Dendritic cell treated with granulocyte-macrophage colony-stimulating factor and Interleukin-4, amounts not matched to agents 40 ng/mL and 50 ng/mL, for 4 days (primary cell): ENCODE data around the gene HPX.

ENCODE experiments used
- H3K27ac Mint-ChIP-seq: one replicate; pipeline ENCODE4 v1.8.0; 2022; ENCODE audit warnings: mild to moderate bottlenecking, mixed read lengths
- H3K27me3 Mint-ChIP-seq: one replicate; pipeline ENCODE4 v1.8.0; 2022; ENCODE audit warnings: mild to moderate bottlenecking, mixed read lengths
- H3K36me3 Mint-ChIP-seq: one replicate; pipeline ENCODE4 v1.8.0; 2022; ENCODE audit warnings: low read depth, mixed read lengths
- H3K4me1 Mint-ChIP-seq: one replicate; pipeline ENCODE4 v1.8.0; 2022; ENCODE audit warnings: low read depth, mixed read lengths
- H3K4me3 Mint-ChIP-seq: one replicate; pipeline ENCODE4 v1.8.0; 2022; ENCODE audit warnings: mild to moderate bottlenecking, moderate library complexity, mixed read lengths
- H3K9me3 Mint-ChIP-seq: one replicate; pipeline ENCODE4 v1.8.0; 2022; ENCODE audit warnings: mixed read lengths
- intact Hi-C: fragments of 100-400 bp; cut with micrococcal nuclease; formaldehyde crosslinking; loops from one replicate; pipeline ENCODE4 v1.15.0; 2022

Gene HPX

DNA sequence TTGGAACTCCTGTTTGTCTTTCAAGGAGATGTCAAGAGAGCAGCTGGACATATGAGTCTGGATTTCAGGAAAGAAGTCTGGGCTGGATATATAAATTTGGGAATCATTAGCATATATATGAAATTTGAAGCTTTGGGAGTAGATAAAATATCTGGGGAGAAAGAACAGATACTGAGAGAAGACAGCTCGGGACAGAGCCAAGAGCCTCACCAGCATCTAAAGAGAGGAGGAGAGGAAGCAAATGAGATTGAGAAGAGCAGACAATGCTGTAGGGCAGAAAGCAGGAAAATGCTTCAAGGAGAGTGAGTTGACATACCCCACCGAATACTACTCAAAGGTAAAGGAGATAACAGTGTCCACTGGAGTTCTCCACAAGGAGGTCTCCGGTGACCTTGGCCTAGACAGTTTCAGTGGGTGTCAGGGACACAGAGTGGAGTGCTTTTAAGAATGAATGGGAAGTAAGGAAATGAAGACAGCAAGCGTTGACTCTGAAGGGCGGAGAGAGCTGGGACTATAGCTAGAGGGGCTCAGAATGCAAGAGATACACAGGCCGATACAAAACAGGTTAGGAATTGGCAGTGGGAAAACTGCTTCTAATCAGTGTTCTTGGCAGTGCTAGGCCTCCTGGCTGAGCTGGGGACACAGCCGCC, 22.8 kb downstream of the HPX start:
- Mint-ChIP-seq H3K27me3 (peaks cover 34% of the 10 kb centered on the region), H3K4me3 (no peak overlapping the region), H3K27ac (no peak overlapping the region), H3K9me3 (no peaks in the 10 kb centered on the region), H3K4me1 (peaks cover 5% of the 10 kb centered on the region), H3K36me3 (no peaks in the 10 kb centered on the region)
- intact Hi-C loops = no loop called here

DNA sequence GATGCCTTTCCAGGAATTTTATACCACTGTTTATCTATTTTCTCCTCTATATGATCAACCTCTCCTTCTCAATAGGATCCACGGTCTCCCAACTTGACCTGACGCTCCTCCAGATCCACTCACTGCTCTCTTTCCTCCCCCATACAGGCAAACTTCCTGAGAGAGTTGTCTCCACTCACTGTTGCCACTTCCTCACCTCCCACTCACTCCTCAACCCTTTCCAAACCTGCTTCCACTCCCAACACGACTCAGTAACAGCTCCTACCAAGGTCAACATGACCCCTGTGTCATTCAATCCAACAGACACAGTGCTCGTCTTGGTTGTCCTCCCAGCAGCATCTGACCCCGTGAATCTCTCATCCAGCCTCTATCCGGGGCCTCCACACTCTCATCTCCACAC, 25.0 kb downstream of the HPX start:
- intact Hi-C loops = loop anchor here (2.0 kb wide), 1 partner anchor 25 kb away; the partner anchor contains the start of gene SMPD1
- no peaks in the 10 kb centered on the region for H3K9me3 Mint-ChIP-seq
- H3K4me3 Mint-ChIP-seq = no peak overlapping the region
- no peaks in the 10 kb centered on the region for H3K36me3 Mint-ChIP-seq
- peaks cover 5% of the 10 kb centered on the region for H3K4me1 Mint-ChIP-seq
- H3K27ac Mint-ChIP-seq = no peak overlapping the region
- peaks cover 15% of the 10 kb centered on the region for H3K27me3 Mint-ChIP-seq

DNA sequence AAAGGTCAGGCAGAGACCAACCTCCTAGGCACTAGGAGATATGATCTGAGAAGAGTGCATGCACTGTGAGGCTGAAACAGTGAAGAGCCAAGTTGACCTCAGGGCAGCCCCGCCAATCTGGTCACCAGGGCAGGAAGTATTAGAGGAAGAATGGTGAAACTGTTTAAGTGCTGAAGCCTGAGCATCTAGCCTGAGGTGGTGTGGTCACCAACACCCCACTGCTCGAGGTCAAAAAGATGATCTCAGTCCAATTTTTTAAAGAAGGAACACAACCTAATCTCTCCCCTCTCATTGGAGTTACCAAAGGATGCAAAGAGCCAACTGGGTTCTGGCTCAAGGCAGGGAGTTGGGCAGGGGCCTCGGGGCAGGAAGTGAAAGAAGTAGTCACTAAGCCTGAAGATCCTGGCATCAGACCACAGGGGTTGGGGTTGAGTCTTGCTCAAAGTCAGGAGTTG, 25.9 kb downstream of the HPX start:
- Mint-ChIP-seq H3K36me3 (no peaks in the 10 kb centered on the region), H3K4me1 (peaks cover 5% of the 10 kb centered on the region), H3K4me3 (no peak overlapping the region), H3K9me3 (no peaks in the 10 kb centered on the region), H3K27ac (no peak overlapping the region), H3K27me3 (peaks cover 8% of the 10 kb centered on the region)
- intact Hi-C loops = loop anchor here (2.0 kb wide), 1 partner anchor 24 kb away; the partner anchor contains the start of gene SMPD1

DNA sequence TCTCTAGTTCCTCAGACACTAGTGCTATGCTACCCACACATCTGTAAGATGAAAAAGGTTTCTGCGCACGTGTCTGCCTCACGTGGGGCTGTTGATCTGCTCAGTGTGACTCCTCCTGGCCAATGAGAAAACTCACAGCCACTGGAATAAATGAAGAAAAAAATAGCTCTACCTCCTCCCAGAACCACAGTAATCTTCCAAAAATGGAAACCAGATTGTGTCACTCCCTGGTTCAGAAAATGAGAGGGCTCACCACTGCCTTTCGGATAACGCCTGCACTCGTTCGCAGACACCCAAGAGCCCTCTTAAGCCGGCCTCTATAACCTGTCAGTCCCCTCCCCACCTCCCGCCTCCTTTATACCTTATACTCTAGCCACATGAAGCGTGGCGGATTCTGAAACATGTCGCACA, 27.0 kb downstream of the HPX start:
- intact Hi-C loops = loop anchor here (2.0 kb wide), 1 partner anchor 23 kb away; the partner anchor contains the start of gene SMPD1
- H3K36me3 Mint-ChIP-seq = no peaks in the 10 kb centered on the region

DNA sequence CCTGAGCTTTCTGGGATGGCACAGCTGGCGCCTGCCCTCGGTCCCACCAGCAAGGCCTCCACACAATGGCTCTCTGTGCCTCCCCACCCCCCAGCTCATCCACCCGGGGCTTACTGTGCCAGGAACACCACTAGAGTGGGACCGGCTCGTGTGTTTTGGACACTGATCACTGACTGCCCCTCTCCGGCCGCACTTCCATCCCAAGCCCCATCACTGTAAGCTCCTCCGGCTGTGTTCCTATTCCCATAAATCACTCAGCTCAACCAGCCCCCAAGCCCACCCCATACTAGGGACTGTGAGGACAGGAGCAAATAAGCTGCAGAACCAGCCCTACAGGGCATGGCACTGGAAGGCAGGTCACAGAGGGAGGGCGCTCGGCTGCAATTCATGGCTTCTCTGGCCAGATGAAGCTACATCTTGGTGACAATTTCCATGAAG, 29.2 kb downstream of the HPX start:
- Mint-ChIP-seq H3K4me1 (no peaks in the 10 kb centered on the region), H3K36me3 (no peaks in the 10 kb centered on the region), H3K27ac (no peak overlapping the region), H3K4me3 (no peak overlapping the region), H3K27me3 (peaks cover 3% of the 10 kb centered on the region), H3K9me3 (no peaks in the 10 kb centered on the region)
- intact Hi-C loops = no loop called here

More for the DNA sequence above, 27.0 kb downstream of the HPX start:
- Mint-ChIP-seq H3K4me1 (no peaks in the 10 kb centered on the region), H3K27ac (no peak overlapping the region), H3K4me3 (no peak overlapping the region), H3K27me3 (peaks cover 3% of the 10 kb centered on the region), H3K9me3 (no peaks in the 10 kb centered on the region)

DNA sequence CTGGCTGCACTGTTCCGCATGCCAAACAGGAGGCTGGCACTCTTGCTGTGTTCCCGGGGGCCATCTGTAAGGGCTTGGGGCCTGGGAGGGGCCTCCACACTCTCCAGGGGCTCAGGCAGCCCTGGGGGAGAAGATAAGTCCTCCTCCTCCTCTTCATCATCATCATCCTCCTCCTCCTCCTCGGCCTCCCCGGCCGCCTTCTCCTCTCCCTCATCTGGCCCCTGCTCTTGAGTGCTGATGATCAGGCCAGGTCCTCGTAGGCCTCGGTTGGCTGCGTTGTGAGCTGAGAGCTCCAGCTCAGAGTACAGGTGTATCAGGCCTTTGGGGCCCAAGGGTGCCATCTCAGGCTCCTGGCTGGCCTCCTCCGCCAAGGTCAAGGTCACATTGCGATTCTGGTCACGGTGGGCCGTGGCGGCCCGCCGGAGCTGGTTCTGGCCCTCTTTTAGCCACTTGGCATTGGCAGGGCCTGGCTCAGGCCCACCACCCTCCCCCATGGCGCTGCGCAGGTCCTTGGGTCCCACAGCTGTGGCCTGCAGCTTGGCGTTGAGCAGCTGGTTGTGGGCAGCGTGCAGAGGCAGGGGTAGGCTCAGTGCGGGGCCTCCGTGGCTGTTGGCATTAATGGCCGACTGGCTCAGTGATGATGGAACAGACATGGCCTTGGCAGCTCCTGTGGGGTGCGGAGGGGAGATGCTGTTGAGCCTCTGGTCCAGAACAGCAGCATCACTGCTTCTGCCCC, 29.9 kb downstream of the HPX start:
- no peaks in the 10 kb centered on the region for H3K36me3 Mint-ChIP-seq
- no peak overlapping the region for H3K4me3 Mint-ChIP-seq
- intact Hi-C loops = no loop called here
- no peaks in the 10 kb centered on the region for H3K4me1 Mint-ChIP-seq
- H3K9me3 Mint-ChIP-seq = no peaks in the 10 kb centered on the region
- H3K27ac Mint-ChIP-seq = no peak overlapping the region
- H3K27me3 Mint-ChIP-seq = peaks cover 3% of the 10 kb centered on the region

DNA sequence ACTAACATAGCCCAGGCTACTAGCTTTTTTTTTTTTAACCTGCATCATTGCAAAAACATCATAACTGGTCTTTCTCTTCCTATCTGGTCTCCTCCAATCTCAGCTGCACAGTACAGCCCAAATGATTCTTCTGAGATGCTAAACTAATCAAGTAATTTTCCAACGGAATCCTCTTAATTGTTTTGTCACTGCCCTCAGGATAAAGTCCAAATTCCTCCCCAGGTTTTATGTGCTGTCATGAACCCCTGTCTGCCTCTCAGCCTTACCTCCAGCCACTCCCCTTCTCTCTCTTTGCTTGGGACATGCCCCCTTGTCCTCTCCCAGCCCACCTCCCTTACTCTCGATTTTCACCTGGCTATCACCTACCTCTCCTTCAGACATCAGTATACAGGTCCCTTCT, 34.4 kb downstream of the HPX start:
- H3K9me3 Mint-ChIP-seq = no peaks in the 10 kb centered on the region
- H3K4me1 Mint-ChIP-seq = peaks cover 9% of the 10 kb centered on the region
- intact Hi-C loops = no loop called here
- peaks cover 3% of the 10 kb centered on the region for H3K27me3 Mint-ChIP-seq
- H3K36me3 Mint-ChIP-seq = no peaks in the 10 kb centered on the region
- H3K4me3 Mint-ChIP-seq = no peak overlapping the region
- H3K27ac Mint-ChIP-seq = no peak overlapping the region

DNA sequence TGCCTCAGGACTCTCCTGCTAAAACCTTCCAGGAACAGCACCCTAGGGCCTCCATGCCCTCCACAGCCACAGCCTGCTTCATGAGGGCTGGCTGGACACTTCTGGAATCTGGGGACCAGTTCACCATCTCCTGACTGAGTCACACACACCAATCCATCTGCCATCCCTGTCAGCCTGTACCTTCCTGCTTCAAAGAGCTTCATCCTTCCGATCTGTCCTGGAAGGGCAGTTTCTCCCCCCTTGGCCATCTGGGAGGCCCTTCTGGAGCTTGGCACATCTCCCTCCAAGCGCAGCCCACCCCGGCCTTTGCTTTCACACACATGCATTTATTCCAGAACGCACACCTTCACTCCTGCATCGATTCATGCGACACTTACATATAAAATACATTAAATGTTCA, 34.9 kb downstream of the HPX start:
- Mint-ChIP-seq H3K36me3 (no peaks in the 10 kb centered on the region), H3K4me1 (peaks cover 9% of the 10 kb centered on the region), H3K27me3 (peaks cover 5% of the 10 kb centered on the region), H3K4me3 (no peak overlapping the region), H3K27ac (no peak overlapping the region), H3K9me3 (no peaks in the 10 kb centered on the region)
- intact Hi-C loops = no loop called here

DNA sequence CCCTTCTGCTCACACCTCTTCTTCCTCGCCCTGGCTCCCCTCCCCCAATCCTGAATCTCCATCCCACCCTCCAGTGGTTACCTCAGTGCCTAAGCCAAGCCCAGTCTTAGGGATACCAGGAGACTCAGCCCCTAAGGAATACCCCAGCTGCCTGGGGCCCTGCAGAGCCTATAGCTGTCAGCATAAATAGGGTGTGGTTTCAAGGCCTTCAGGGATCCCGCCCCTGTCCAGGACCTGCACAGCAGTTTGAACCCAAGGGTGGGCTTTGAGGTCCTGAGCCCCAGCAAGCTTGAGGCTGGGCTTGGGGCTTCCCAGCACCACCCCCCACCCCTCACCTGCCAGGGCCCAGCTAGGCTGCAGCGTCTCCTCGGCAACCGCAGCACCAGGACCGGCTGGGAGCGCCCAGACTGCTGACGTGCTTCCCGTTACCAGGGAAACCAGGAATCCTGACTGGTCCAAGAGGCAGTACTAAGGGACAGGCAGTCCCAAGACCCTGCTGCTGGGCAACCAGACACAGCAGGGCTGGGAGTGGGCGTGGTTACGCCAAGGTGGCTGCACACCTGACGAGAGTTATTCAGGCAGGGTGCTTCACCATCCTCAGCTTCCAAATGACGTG, 35.6 kb downstream of the HPX start:
- Mint-ChIP-seq H3K27me3 (peaks cover 5% of the 10 kb centered on the region), H3K36me3 (no peaks in the 10 kb centered on the region), H3K4me3 (no peak overlapping the region), H3K9me3 (no peaks in the 10 kb centered on the region), H3K27ac (no peak overlapping the region), H3K4me1 (peaks cover 9% of the 10 kb centered on the region)
- intact Hi-C loops = no loop called here

DNA sequence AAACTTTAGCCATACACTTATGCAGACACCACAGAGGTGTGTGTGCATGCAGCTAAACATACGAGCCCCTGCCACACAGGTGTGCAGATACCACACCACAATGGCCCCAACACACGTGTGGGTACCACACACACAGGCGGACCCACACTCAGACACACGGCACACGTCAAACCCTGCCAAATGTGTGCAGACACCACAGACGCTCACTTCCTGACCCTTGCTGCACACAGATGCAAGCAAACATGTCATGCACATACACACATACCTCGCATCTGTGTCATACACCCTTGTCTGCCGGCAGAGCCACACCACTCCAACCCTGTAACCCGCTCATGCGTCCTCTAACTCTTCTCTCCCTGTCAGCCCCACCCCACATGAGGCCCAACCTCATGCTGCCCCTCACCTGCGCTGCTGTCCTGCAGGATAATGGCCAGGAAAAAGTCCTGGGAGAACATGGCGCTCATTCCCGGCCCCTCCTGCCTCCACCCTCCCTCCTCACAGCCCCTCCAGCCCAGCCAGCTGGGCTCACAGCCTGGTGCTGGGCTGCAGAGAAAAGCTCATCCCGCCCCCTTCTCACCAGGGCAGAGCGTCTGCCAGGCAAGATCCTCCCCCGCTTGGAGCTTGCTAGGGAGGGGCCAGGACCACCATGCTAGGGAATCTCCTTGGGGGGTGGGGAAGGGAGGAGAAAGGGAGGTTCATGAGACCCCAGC, 36.3 kb downstream of the HPX start:
- Mint-ChIP-seq H3K4me1 (peaks cover 9% of the 10 kb centered on the region), H3K27me3 (peaks cover 5% of the 10 kb centered on the region), H3K27ac (no peak overlapping the region), H3K4me3 (no peak overlapping the region), H3K9me3 (no peaks in the 10 kb centered on the region), H3K36me3 (no peaks in the 10 kb centered on the region)
- intact Hi-C loops = no loop called here

DNA sequence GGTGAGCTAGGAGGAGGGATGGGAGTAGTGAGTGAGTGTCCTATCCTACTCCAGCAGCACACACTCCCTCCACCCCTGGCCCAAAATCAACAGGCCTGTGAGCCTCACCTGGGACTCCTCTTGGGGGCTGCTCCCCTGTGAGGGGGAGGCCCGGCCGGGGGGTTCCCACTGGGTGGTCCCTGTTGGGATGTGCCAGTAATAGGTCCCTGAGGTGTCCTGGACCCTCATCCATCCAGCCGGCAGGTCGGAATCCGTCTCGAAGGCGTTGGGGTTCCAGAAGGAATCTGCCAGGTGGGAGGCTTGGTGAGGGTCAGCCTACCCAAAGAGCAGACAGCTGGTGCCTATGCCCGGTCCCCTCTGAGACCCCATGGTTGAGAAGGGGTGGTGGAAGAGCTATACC, 37.2 kb downstream of the HPX start:
- intact Hi-C loops = no loop called here
- H3K4me3 Mint-ChIP-seq = no peak overlapping the region
- H3K27me3 Mint-ChIP-seq = peaks cover 5% of the 10 kb centered on the region
- H3K4me1 Mint-ChIP-seq = peaks cover 9% of the 10 kb centered on the region
- no peak overlapping the region for H3K27ac Mint-ChIP-seq
- no peaks in the 10 kb centered on the region for H3K36me3 Mint-ChIP-seq
- no peaks in the 10 kb centered on the region for H3K9me3 Mint-ChIP-seq

DNA sequence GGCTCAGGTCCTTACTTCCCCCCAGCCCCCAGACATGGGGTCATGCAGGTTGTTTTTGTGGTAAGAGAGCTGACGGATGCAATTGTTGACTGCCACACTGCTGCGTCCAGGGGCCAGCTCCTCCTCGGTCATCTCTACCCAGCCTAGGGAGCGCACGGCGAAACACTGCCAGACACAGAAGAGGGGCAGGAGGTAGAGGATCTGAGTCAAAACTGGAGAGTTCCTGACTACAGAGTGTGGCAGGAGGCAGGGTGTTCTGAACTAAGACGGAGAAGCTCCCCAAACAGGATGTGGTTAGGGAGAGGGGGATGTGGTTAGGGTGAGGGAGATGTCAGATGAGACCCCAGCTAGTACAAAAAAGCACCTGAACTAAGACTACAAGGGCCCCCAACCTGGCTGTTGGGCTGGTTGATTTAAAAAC, 38.2 kb downstream of the HPX start:
- intact Hi-C loops = no loop called here
- no peak overlapping the region for H3K4me3 Mint-ChIP-seq
- H3K9me3 Mint-ChIP-seq = no peaks in the 10 kb centered on the region
- peaks cover 9% of the 10 kb centered on the region for H3K4me1 Mint-ChIP-seq
- H3K27me3 Mint-ChIP-seq = peaks cover 5% of the 10 kb centered on the region
- H3K36me3 Mint-ChIP-seq = no peaks in the 10 kb centered on the region
- peak overlapping the region; percentile 33 for H3K27ac Mint-ChIP-seq

DNA sequence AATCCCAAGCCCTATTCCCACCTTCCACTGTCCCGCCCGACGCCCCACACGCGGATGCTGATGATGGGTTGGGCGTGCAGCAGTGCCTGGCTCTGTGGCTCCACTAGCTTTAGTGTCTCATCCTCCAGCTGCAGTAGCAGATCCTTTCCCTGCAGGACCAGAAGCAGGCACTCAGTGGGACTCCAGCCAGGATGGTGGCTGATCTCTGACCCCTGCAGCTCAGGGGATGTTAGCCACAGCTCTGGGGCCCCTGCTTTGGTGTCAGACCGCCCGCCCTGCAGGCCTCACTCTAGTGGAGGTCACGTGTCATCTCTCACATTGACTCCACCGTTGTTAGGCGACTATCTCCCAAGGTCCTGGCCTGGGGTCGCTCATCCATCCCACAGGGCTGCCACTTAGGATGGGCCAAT, 38.7 kb downstream of the HPX start:
- Mint-ChIP-seq H3K36me3 (no peaks in the 10 kb centered on the region), H3K27ac (peak overlapping the region; percentile 33), H3K4me3 (no peak overlapping the region), H3K9me3 (no peaks in the 10 kb centered on the region), H3K27me3 (peaks cover 5% of the 10 kb centered on the region), H3K4me1 (peaks cover 9% of the 10 kb centered on the region)
- intact Hi-C loops = no loop called here

DNA sequence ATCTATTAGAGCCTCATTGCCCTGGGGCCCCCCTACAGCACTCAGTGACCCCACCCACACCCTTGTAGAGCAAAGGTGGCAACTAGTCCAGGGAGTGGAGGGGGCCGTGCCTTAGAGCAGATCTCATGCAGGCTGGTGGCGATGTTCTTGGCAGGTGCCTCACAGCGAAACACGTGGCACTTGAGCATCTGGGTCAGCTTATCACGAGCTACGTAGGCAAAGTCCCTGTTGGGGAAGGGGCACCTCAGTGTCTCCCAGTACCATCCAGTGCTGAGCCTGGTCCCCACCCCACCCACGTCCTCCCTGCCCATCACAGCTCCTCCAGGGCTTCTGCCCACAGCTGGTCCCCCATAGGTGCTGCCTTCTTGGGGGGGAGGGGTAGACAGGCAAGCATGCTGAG, 39.3 kb downstream of the HPX start:
- Mint-ChIP-seq H3K27me3 (peaks cover 5% of the 10 kb centered on the region), H3K36me3 (no peaks in the 10 kb centered on the region), H3K27ac (no peak overlapping the region), H3K4me3 (no peak overlapping the region), H3K9me3 (no peaks in the 10 kb centered on the region), H3K4me1 (peaks cover 9% of the 10 kb centered on the region)
- intact Hi-C loops = no loop called here
